IMR-90 (cell line): ENCODE data around the gene FMOD. TPM values are rescaled to one million over a fixed set of nuclear protein-coding genes. Genes with fewer than 3 reads are reported as not detected.

Source experiments
- ATAC-seq: fragments of 200-7000 bp; cut with Tn5 transposase; 2 replicates; pipeline ENCODE4 v1.9.1; 2020; ENCODE audit warnings: low read depth, mild to moderate bottlenecking, moderate library complexity
- BruUV-seq: library from RNA; stranded (reverse); fragments of 400-500 nt; replicated peaks from 2 replicates; lab custom pipeline; 2021; lab: Mats Ljungman, UMichigan
- CTCF ChIA-PET: fragments of 300-600 bp; formaldehyde crosslinking; extraction: SDS; loops from one replicate; lab custom pipeline; 2021; ENCODE audit warnings: antibody characterized with exemption; lab: Yijun Ruan, JAX
- POLR2A ChIA-PET: fragments of 300-600 bp; sonication (Branson Sonifier 250); formaldehyde crosslinking; loops from one replicate; lab custom pipeline; 2022; ENCODE audit warnings: antibody characterized with exemption; ENCODE audit not compliant: unreplicated experiment; lab: Charles Lee
- DNase-seq: peaks from one replicate; pipeline ENCODE4 v3.0.0; 2013
- H2AFZ ChIP-seq: replicated peaks from 2 replicates; pipeline ENCODE3; 2013; ENCODE audit warnings: low read length, mild to moderate bottlenecking; ENCODE audit not compliant: poor library complexity
- H2AK5ac ChIP-seq: 2 replicates; pipeline ENCODE4 v1.6.1; 2013; ENCODE audit warnings: low read depth, low read length, inconsistent platforms
- H2AK9ac ChIP-seq: replicated peaks from 2 replicates; pipeline ENCODE3; 2013; ENCODE audit warnings: mild to moderate bottlenecking, low read depth, low read length, moderate library complexity; ENCODE audit not compliant: poor library complexity
- H2BK120ac ChIP-seq: 2 replicates; pipeline ENCODE4 v1.6.1; 2013; ENCODE audit warnings: low read depth, low read length, inconsistent platforms
- H2BK15ac ChIP-seq: 3 replicates; pipeline ENCODE4 v1.6.1; 2013; ENCODE audit warnings: low read depth, low read length, inconsistent platforms
- H2BK20ac ChIP-seq: 2 replicates; pipeline ENCODE4 v1.6.1; 2013; ENCODE audit warnings: low read depth, mild to moderate bottlenecking, inconsistent platforms, low read length, moderate library complexity
- H2BK5ac ChIP-seq: 2 replicates; pipeline ENCODE4 v1.6.1; 2013; ENCODE audit warnings: mild to moderate bottlenecking, low read depth, low read length, inconsistent platforms; ENCODE audit not compliant: poor library complexity, severe bottlenecking
- H3K14ac ChIP-seq: replicated peaks from 2 replicates; pipeline ENCODE4 v1.6.1; 2013; ENCODE audit warnings: low read depth, low read length, inconsistent platforms
- H3K18ac ChIP-seq: 2 replicates; pipeline ENCODE4 v1.6.1; 2013; ENCODE audit warnings: low read depth, low read length, control low read depth
- H3K23ac ChIP-seq: 2 replicates; pipeline ENCODE4 v1.6.1; 2013; ENCODE audit warnings: low read depth, low read length, inconsistent platforms
- H3K27ac ChIP-seq: 2 replicates; pipeline ENCODE4 v1.5.1; 2013; ENCODE audit warnings: mild to moderate bottlenecking, control low read depth, low read length; ENCODE audit not compliant: insufficient read depth
- H3K27me3 ChIP-seq: 2 replicates; pipeline ENCODE4 v1.6.1; 2013; ENCODE audit warnings: low read length; ENCODE audit not compliant: control insufficient read depth, insufficient read depth
- H3K36me3 ChIP-seq: 2 replicates; pipeline ENCODE4 v1.6.1; 2013; ENCODE audit warnings: low read length, mixed read lengths; ENCODE audit not compliant: control insufficient read depth, insufficient read depth
- H3K4ac ChIP-seq: 2 replicates; pipeline ENCODE4 v1.6.1; 2013; ENCODE audit warnings: low read depth, low read length, inconsistent platforms
- H3K4me1 ChIP-seq: 2 replicates; pipeline ENCODE4 v1.6.1; 2013; ENCODE audit warnings: low read length, mixed read lengths; ENCODE audit not compliant: control insufficient read depth, insufficient read depth
- H3K4me2 ChIP-seq: 2 replicates; pipeline ENCODE4 v1.6.1; 2013; ENCODE audit warnings: low read depth, mild to moderate bottlenecking, control low read depth, low read length, moderate library complexity
- H3K4me3 ChIP-seq: 2 replicates; pipeline ENCODE4 v1.5.1; 2013; ENCODE audit warnings: low read depth, mild to moderate bottlenecking, control low read depth, low read length, moderate library complexity; ENCODE audit not compliant: insufficient read depth
- H3K56ac ChIP-seq: 2 replicates; pipeline ENCODE4 v1.6.1; 2013; ENCODE audit warnings: low read length, inconsistent platforms; ENCODE audit not compliant: insufficient read depth; ENCODE audit errors: extremely low read depth
- H3K79me1 ChIP-seq, 2 experiments: 2 replicates each; pipeline ENCODE4 v1.6.1; 2013; ENCODE audit warnings: low read length in 2 of 2, inconsistent platforms in 1 of 2, low read depth in 1 of 2
- H3K9ac ChIP-seq: 2 replicates; pipeline ENCODE4 v1.6.1; 2013; ENCODE audit warnings: low read depth, low read length, control low read depth
- H3K9me1 ChIP-seq: 2 replicates; pipeline ENCODE4 v1.6.1; 2013; ENCODE audit warnings: low read length, inconsistent platforms; ENCODE audit not compliant: insufficient read depth
- H3K9me3 ChIP-seq: 2 replicates; pipeline ENCODE4 v1.6.1; 2013; ENCODE audit warnings: low read length; ENCODE audit not compliant: control insufficient read depth, insufficient read depth
- H4K20me1 ChIP-seq: 2 replicates; pipeline ENCODE4 v1.6.1; 2013; ENCODE audit warnings: low read length, inconsistent platforms; ENCODE audit not compliant: insufficient read depth
- H4K5ac ChIP-seq: 2 replicates; pipeline ENCODE4 v1.6.1; 2013; ENCODE audit warnings: mild to moderate bottlenecking, low read depth, low read length, control low read depth
- H4K8ac ChIP-seq, 2 experiments: 2 replicates each; pipeline ENCODE4 v1.6.1; 2013; ENCODE audit warnings: low read depth in 2 of 2, low read length in 2 of 2, control low read depth in 1 of 2, inconsistent platforms in 1 of 2
- H4K91ac ChIP-seq: 2 replicates; pipeline ENCODE4 v1.6.1; 2013; ENCODE audit warnings: low read depth, low read length, inconsistent platforms; ENCODE audit not compliant: insufficient read depth
- BHLHE40 ChIP-seq: fragments of 150-350 bp; IDR thresholded peaks from 2 replicates; pipeline ENCODE4 v1.6.1; 2016; ENCODE audit warnings: mild to moderate bottlenecking, low read depth, low read length
- CEBPB ChIP-seq: IDR thresholded peaks from 2 replicates; pipeline ENCODE4 v1.6.1; 2012; ENCODE audit warnings: low read depth, low read length, improper control_type of control experiment
- CHD1 ChIP-seq: IDR thresholded peaks from 2 replicates; pipeline ENCODE4 v1.6.1; 2012; ENCODE audit warnings: low read depth, low read length, improper control_type of control experiment
- ELK1 ChIP-seq: fragments of 150-350 bp; IDR thresholded peaks from 2 replicates; pipeline ENCODE4 v1.6.1; 2016; ENCODE audit warnings: low read depth, mild to moderate bottlenecking, low read length, moderate library complexity, borderline replicate concordance
- FOS ChIP-seq: fragments of 150-350 bp; IDR thresholded peaks from 2 replicates; pipeline ENCODE4 v1.6.1; 2016; ENCODE audit warnings: low read depth, low read length
- MAFK ChIP-seq: IDR thresholded peaks from 2 replicates; pipeline ENCODE4 v1.6.1; 2012; ENCODE audit warnings: low read depth, low read length, improper control_type of control experiment
- MXI1 ChIP-seq: IDR thresholded peaks from 2 replicates; pipeline ENCODE4 v1.6.1; 2012; ENCODE audit warnings: low read depth, mild to moderate bottlenecking, low read length, moderate library complexity, borderline replicate concordance
- NFE2L2 ChIP-seq: fragments of 150-350 bp; IDR thresholded peaks from 2 replicates; pipeline ENCODE4 v1.6.1; 2016; ENCODE audit warnings: low read depth, mild to moderate bottlenecking, low read length
- POLR2A ChIP-seq: IDR thresholded peaks from 2 replicates; pipeline ENCODE4 v1.6.1; 2012; ENCODE audit warnings: mild to moderate bottlenecking, low read depth, low read length
- RAD21 ChIP-seq: IDR thresholded peaks from 2 replicates; pipeline ENCODE4 v1.6.1; 2012; ENCODE audit warnings: low read length, improper control_type of control experiment
- RCOR1 ChIP-seq: IDR thresholded peaks from 2 replicates; pipeline ENCODE4 v1.6.1; 2012; ENCODE audit warnings: mild to moderate bottlenecking, low read length, improper control_type of control experiment; ENCODE audit not compliant: insufficient replicate concordance
- RFX5 ChIP-seq: IDR thresholded peaks from 2 replicates; pipeline ENCODE4 v1.8.0; 2012; ENCODE audit warnings: low read depth, mild to moderate bottlenecking, low read length, moderate library complexity
- SMC3 ChIP-seq: fragments of 150-350 bp; IDR thresholded peaks from 2 replicates; pipeline ENCODE4 v1.6.1; 2016; ENCODE audit warnings: low read depth, mild to moderate bottlenecking, antibody characterized with exemption, low read length, moderate library complexity
- WGBS, 2 experiments: methylation state at CpG; one replicate each; pipeline versions ENCODE4 v1.1.5 to v1.1.7; 2013; ENCODE audit warnings: missing lambda C conversion rate in 2 of 2; ENCODE audit not compliant: insufficient read length in 1 of 2; ENCODE audit errors: extremely low coverage in 2 of 2; 5-methylcytosine and 5-hydroxymethylcytosine counted together
- dilution Hi-C: fragments of 300-500 bp; cut with HindIII; formaldehyde crosslinking; loops from one replicate; pipeline ENCODE4 v1.14.3; 2018; ENCODE audit warnings: low sequenced_read_pairs; ENCODE audit not compliant: unreplicated experiment
- in situ Hi-C: fragments of 300-500 bp; cut with MboI; formaldehyde crosslinking; loops from 3 replicates; pipeline ENCODE4 v1.14.3; 2019; ENCODE audit warnings: low sequenced_read_pairs, inconsistent platforms, mixed read lengths
- intact Hi-C: fragments of 100-400 bp; cut with micrococcal nuclease; formaldehyde crosslinking; loops from 2 replicates; pipeline ENCODE4 v1.10.0; 2022
- polyA plus RNA-seq, 3 experiments: library from polyadenylated mRNA; depleted of rRNA; stranded (reverse); fragments of >200 nt; gene quantifications; 2 replicates each; pipeline ENCODE4 v1.2.3, GENCODE V29; 2012; ENCODE audit warnings: low replicate concordance in 1 of 3
- total RNA-seq: library from RNA; depleted of rRNA; stranded (reverse); fragments of >200 nt; gene quantifications from 2 replicates; pipeline ENCODE4 v1.2.3, GENCODE V29; 2012
- TF ChIP-seq, protein P1 (sequence below): conservative IDR thresholded peaks from 2 replicates; pipeline ENCODE4 v1.5.1; 2012; ENCODE audit warnings: mild to moderate bottlenecking, low read depth, low read length, improper control_type of control experiment
- TF ChIP-seq, protein P2 (sequence below): fragments of 150-350 bp; IDR thresholded peaks from 2 replicates; pipeline ENCODE4 v1.6.1; 2017; ENCODE audit warnings: mild to moderate bottlenecking, antibody characterized with exemption, low read length, low read depth

Gene FMOD
- total and polyA plus RNA-seq, 2 of the 4 experiments (the other 2 are of a cell fraction), result 0.18 to 2.7 TPM

DNA sequence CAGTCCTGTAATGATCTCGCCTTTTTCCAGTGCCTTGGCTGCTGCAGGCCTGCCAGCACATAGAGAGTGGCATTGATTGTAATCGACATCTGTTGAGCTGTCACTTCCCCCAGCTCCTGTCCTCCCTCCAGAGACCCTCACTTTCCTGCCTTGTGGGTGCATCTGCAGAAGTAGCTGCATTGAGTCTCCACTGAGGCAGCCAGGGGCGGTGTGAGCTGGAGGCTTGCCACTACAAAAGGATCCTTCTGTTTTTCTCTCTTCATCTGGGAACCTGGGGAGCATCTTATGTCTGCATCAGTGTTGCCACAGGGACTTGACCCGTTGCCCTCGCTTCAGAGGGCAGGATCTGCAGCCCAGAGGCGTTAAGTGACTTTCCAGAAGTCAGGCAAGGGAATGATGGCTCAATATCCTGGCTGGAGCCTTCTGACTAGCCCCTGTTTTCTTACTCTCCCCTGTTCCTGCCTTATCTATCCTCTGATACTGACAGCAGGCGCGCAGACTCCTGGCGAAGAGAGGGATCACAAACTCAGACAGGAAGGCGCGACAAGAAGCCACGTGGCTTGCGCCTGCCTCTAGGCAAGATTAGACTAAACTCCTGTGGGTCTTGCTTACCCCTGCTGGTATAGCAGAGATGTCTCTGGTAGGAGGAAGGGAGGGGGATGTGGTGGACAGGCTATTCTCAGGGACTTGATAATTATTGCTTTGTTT lies 13.3 kb upstream of the FMOD start:
- in situ Hi-C loops, result no loop called here
- TF ChIP-seq, protein P1, sequence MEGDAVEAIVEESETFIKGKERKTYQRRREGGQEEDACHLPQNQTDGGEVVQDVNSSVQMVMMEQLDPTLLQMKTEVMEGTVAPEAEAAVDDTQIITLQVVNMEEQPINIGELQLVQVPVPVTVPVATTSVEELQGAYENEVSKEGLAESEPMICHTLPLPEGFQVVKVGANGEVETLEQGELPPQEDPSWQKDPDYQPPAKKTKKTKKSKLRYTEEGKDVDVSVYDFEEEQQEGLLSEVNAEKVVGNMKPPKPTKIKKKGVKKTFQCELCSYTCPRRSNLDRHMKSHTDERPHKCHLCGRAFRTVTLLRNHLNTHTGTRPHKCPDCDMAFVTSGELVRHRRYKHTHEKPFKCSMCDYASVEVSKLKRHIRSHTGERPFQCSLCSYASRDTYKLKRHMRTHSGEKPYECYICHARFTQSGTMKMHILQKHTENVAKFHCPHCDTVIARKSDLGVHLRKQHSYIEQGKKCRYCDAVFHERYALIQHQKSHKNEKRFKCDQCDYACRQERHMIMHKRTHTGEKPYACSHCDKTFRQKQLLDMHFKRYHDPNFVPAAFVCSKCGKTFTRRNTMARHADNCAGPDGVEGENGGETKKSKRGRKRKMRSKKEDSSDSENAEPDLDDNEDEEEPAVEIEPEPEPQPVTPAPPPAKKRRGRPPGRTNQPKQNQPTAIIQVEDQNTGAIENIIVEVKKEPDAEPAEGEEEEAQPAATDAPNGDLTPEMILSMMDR, result no peak
- TF ChIP-seq POLR2A (no peak), RCOR1 (no peak), MAFK (no peak), CEBPB (no peak), CHD1 (no peak), ELK1 (no peak), MXI1 (no peak), NFE2L2 (no peak), FOS (no peak), SMC3 (no peak), RAD21 (no peak), RFX5 (no peak), BHLHE40 (no peak)
- TF ChIP-seq, protein P2, sequence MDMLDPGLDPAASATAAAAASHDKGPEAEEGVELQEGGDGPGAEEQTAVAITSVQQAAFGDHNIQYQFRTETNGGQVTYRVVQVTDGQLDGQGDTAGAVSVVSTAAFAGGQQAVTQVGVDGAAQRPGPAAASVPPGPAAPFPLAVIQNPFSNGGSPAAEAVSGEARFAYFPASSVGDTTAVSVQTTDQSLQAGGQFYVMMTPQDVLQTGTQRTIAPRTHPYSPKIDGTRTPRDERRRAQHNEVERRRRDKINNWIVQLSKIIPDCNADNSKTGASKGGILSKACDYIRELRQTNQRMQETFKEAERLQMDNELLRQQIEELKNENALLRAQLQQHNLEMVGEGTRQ, result no peak

More for the DNA sequence above, 13.3 kb upstream of the FMOD start:
- ATAC-seq, result no peak
- BruUV-seq, result no TSS peak
- no peak overlapping the region for H3K56ac ChIP-seq
- DNase-seq, result no peak
- 48% methylated on average over 3 of the region's 13 CpGs; no CpG with 5 or more reads in 1 of the 2 experiments for WGBS, 2 experiments
- no peaks in the 10 kb centered on the region for H3K9me3 ChIP-seq
- H3K79me1 ChIP-seq, result no peaks in the 10 kb centered on the region
- no peak overlapping the region; the same call in 1 of the 2 replicates for H4K5ac ChIP-seq
- peaks cover 26% of the 10 kb centered on the region for H3K4me1 ChIP-seq
- H3K4ac ChIP-seq, result peak overlapping the region; percentile 51; the same call in 1 of the 2 replicates
- POLR2A ChIA-PET, result interaction anchor here (0.6 kb wide), 1 partner anchor 63 kb away, joined by 13 read pairs; no protein-coding TSS in a partner anchor
- peak overlapping the region; percentile 28; the same call in 1 of the 2 replicates for H2BK20ac ChIP-seq
- peak overlapping the region; percentile 61; the same call in 1 of the 2 replicates for H2AK5ac ChIP-seq
- H2BK15ac ChIP-seq, result peak overlapping the region; percentile 25; the same call in 1 of the 3 replicates
- no peak overlapping the region; the same call in 1 of the 2 replicates for H3K14ac ChIP-seq
- H3K23ac ChIP-seq, result no peak overlapping the region
- dilution Hi-C loops (no loop called here), intact Hi-C loops (no loop called here)
- H2BK120ac ChIP-seq, result peak overlapping the region; percentile 11; the same call in 1 of the 2 replicates
- H3K18ac ChIP-seq, result no peak overlapping the region; the same call in 1 of the 2 replicates
- H2AFZ ChIP-seq, result no peak overlapping the region
- CTCF ChIA-PET, result interaction anchor here (0.8 kb wide), 1 partner anchor 76 kb away, joined by 3 read pairs; no protein-coding TSS in a partner anchor
- no peak overlapping the region for H2AK9ac ChIP-seq
- no peak overlapping the region for H4K8ac ChIP-seq
- H3K4me2 ChIP-seq, result no peak overlapping the region
- no peaks in the 10 kb centered on the region for H4K20me1 ChIP-seq
- peaks cover 16% of the 10 kb centered on the region for H3K9me1 ChIP-seq
- no peak overlapping the region for H3K27ac ChIP-seq
- H3K9ac ChIP-seq, result no peak overlapping the region
- H3K4me3 ChIP-seq, result no peak overlapping the region
- peaks cover 11% of the 10 kb centered on the region for H3K27me3 ChIP-seq
- no peak overlapping the region for H2BK5ac ChIP-seq
- no peaks in the 10 kb centered on the region for H3K36me3 ChIP-seq
- no peak overlapping the region for H4K91ac ChIP-seq
